Ovary (tissue), 3 donors: ENCODE results near the gene USP25.

Experiments used
- EP300 ChIP-seq: sonication (generic); formaldehyde crosslinking; IDR thresholded peaks from one replicate; pipeline ENCODE4 v1.6.1; 2017; ENCODE audit warnings: antibody characterized with exemption
- POLR2A ChIP-seq: fragments of 450-650 bp; IDR thresholded peaks from one replicate; pipeline ENCODE4 v1.6.1; 2017; ENCODE audit warnings: antibody characterized with exemption, mild to moderate bottlenecking, moderate library complexity
- TF ChIP-seq, protein P1 (sequence below), 3 donors: fragments of 450-650 bp in 2 of 3; fragments of 200-600 bp in 1 of 3; IDR thresholded peaks; one replicate each; pipeline versions ENCODE4 v1.5.1 to v1.8.0; 2016 to 2022; ENCODE audit warnings: antibody characterized with exemption in 3 of 3, mild to moderate bottlenecking in 1 of 3
- donor health status: DM: no; HTN: no; CAD: no.

DNA sequence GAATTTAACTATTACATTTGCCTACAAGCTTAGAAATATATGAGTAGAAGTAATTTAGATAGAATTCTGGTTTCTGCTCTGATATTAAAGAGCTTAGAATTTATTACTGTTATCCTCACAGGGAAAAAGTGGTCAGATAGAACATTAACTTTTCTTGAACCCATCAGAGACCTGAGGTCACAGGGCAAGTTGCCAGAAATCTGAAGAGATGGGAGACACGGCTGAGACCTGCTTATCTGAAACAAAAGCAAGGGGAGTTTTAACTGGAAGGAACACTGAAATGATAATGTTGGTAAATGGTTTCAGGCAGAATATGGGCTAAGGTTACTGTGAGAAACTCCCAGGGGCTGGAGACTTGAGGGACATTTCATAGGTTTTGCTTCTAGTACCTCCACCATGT lies 28.0 kb upstream of the USP25 start:
- no peak for TF ChIP-seq POLR2A
- TF ChIP-seq, protein P1, sequence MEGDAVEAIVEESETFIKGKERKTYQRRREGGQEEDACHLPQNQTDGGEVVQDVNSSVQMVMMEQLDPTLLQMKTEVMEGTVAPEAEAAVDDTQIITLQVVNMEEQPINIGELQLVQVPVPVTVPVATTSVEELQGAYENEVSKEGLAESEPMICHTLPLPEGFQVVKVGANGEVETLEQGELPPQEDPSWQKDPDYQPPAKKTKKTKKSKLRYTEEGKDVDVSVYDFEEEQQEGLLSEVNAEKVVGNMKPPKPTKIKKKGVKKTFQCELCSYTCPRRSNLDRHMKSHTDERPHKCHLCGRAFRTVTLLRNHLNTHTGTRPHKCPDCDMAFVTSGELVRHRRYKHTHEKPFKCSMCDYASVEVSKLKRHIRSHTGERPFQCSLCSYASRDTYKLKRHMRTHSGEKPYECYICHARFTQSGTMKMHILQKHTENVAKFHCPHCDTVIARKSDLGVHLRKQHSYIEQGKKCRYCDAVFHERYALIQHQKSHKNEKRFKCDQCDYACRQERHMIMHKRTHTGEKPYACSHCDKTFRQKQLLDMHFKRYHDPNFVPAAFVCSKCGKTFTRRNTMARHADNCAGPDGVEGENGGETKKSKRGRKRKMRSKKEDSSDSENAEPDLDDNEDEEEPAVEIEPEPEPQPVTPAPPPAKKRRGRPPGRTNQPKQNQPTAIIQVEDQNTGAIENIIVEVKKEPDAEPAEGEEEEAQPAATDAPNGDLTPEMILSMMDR (IDR thresholded peaks at IDR 0.05), result no peak
- TF ChIP-seq EP300, result no peak
